Measurements from ENCODE around the gene PSMB10. TPM values are rescaled to one million over a fixed set of nuclear protein-coding genes. Genes with fewer than 3 reads are reported as not detected.

The PSMB10 gene
- total RNA-seq, 1 experiment from 2014 or later, result 41.0 TPM

GRCh38 chr16:67961551-67961957 is 24.9 kb upstream of the PSMB10 start (continued):
- TF ChIP-seq ZBTB33 (IDR thresholded peaks at IDR 0.05; ENCODE audit: extremely low read depth, insufficient replicate concordance, low read length) (no peak), POLR2A (IDR thresholded peaks at IDR 0.05; ENCODE audit: borderline replicate concordance, extremely low read depth, insufficient read depth, insufficient read length) (no peak), SIN3A (IDR thresholded peaks at IDR 0.05; ENCODE audit: low read depth) (no peak)
- TF ChIP-seq, protein P1, sequence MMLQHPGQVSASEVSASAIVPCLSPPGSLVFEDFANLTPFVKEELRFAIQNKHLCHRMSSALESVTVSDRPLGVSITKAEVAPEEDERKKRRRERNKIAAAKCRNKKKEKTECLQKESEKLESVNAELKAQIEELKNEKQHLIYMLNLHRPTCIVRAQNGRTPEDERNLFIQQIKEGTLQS (IDR thresholded peaks at IDR 0.05), result no peak

DNA sequence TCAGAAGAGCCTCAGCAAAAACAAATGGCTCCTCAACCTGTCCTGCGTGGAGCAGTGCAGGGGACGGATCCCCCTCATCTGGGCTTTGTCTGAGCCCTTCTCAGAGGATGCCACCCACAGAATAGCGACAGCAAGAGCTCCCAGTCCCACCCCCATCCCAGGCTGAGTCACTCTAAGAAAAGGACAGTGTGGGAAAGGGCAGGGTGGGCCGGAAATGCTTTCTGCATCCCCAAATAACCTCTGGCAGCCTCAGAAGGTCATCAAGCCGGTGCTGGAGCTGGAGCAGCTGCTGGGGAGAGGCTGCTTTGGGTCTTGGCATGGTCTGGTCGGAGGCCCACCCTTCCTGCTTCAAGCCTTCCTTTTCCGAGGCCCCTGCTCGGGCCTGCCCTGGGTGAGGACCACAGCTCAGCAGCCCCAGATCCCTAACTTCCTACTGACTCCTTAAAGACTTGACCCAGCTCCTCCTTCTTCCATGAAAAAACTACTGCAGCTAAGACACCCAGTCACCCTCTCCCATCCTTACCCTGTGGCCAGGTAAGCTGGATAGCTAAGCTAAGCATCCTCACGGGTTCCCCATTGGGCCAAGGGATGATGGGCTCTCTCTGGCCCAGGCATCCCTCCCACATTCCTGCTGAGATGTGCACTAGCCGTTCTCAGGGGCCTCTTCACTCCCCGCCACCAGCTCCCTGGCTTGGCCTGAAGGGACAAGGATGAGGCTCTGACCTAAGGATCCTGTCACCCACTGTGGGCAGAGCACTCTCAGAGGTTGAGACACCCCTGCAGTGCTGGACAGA is 23.1 kb upstream of the PSMB10 start:
- Histone ChIP-seq H4K20me1 (ENCODE audit: insufficient read depth) (no peaks in the 10 kb centered on the region), H3K27me3 (ENCODE audit: insufficient read depth, low read length) (no peaks in the 10 kb centered on the region), H3K9me3 (ENCODE audit: control insufficient read depth in 1 of 2, insufficient read depth in 1 of 2, low read depth in 1 of 2, low read length in 2 of 2) (no peaks in the 10 kb centered on the region), H3K27ac (ENCODE audit: low read depth, low read length) (no peak overlapping the region), H3K79me2 (ENCODE audit: insufficient read depth, low read length) (peaks cover 5% of the 10 kb centered on the region; the same call in 1 of the 2 replicates), H3K4me3 (replicated peaks in 1 of 2; ENCODE audit: low read depth in 1 of 2, low read length in 2 of 2) (no peak overlapping the region), H3K9me2 (ENCODE audit: insufficient read depth) (no peaks in the 10 kb centered on the region), H2AFZ (ENCODE audit: low read depth, low read length, poor library complexity, severe bottlenecking) (no peak overlapping the region), H3K9ac (ENCODE audit: low read length) (no peak overlapping the region), H3K4me1 (ENCODE audit: control insufficient read depth in 1 of 2, insufficient read depth in 2 of 2, low read length in 2 of 2) (no peaks in the 10 kb centered on the region; a peak in 1 of 4 replicates), H3K36me3 (ENCODE audit: control insufficient read depth in 1 of 2, insufficient read depth in 2 of 2, low read length in 2 of 2) (peaks cover 8 to 10% of the 10 kb centered on the region in 2 experiments; a peak in 2 of 4 replicates), H3K4me2 (ENCODE audit: low read length) (no peak overlapping the region)
- no TSS peak for BruUV-seq (replicated peaks)
- ATAC-seq (no peak), DNase-seq (ENCODE audit: low read depth, low spot score) (no peak)
- ChIA-PET RAD21 (ENCODE audit: low non-redundant PET in 1 of 2, low total read pairs in 2 of 2, uncharacterized antibody in 2 of 2, unreplicated experiment in 2 of 2) (no interaction called here), CTCF (no interaction called here), POLR2A (no interaction called here)
- TF ChIP-seq EZH2 (IDR thresholded peaks at IDR 0.05), result no peak
- TF ChIP-seq YY1 (IDR thresholded peaks at IDR 0.05; ENCODE audit: extremely low read depth, insufficient replicate concordance, low read depth, low read length), result no peak
- no peak for TF ChIP-seq CBX3 (IDR thresholded peaks at IDR 0.05; ENCODE audit: low read depth)
- no peak for TF ChIP-seq SIN3A (IDR thresholded peaks at IDR 0.05; ENCODE audit: low read depth)
- intact Hi-C loops (cut with micrococcal nuclease), result no loop called here

Data from HCT116 (cell line).